Hepatocyte (in vitro differentiated cells): Measurements from ENCODE around the gene PALLD. TPM values are rescaled to one million over a fixed set of nuclear protein-coding genes. Genes with fewer than 3 reads are reported as not detected.

Experiments
- DNase-seq: peaks from one replicate; pipeline ENCODE4 v3.0.0-alpha.2; 2016; ENCODE audit warnings: low spot score
- H2AFZ ChIP-seq: fragments of 200-600 bp; sonication (generic); 2 replicates; pipeline ENCODE4 v1.6.0; 2016; ENCODE audit warnings: antibody characterized with exemption, mild to moderate bottlenecking
- H3K27ac ChIP-seq: fragments of 200-600 bp; sonication (generic); 2 replicates; pipeline ENCODE4 v1.5.1; 2016; ENCODE audit warnings: mild to moderate bottlenecking
- H3K27me3 ChIP-seq: fragments of 200-600 bp; sonication (generic); 2 replicates; pipeline ENCODE4 v1.6.1; 2016
- H3K36me3 ChIP-seq: fragments of 200-600 bp; sonication (generic); replicated peaks from 2 replicates; pipeline ENCODE4 v1.5.1; 2016; ENCODE audit warnings: low read depth; ENCODE audit not compliant: insufficient read depth
- H3K4me1 ChIP-seq: fragments of 200-600 bp; sonication (generic); 2 replicates; pipeline ENCODE4 v1.5.1; 2016; ENCODE audit warnings: mild to moderate bottlenecking, moderate library complexity; ENCODE audit not compliant: insufficient read depth
- H3K4me2 ChIP-seq: fragments of 200-600 bp; sonication (generic); 2 replicates; pipeline ENCODE4 v1.6.0; 2016
- H3K4me3 ChIP-seq: fragments of 200-600 bp; sonication (generic); 2 replicates; pipeline ENCODE4 v1.5.1; 2016; ENCODE audit warnings: mild to moderate bottlenecking
- H3K79me2 ChIP-seq: fragments of 200-600 bp; sonication (generic); 2 replicates; pipeline ENCODE4 v1.6.0; 2017; ENCODE audit warnings: mild to moderate bottlenecking
- H3K9me2 ChIP-seq: fragments of 200-600 bp; sonication (generic); replicated peaks from 2 replicates; pipeline ENCODE4 v1.6.0; 2017; ENCODE audit warnings: mild to moderate bottlenecking; ENCODE audit not compliant: insufficient read depth
- H3K9me3 ChIP-seq: fragments of 200-600 bp; sonication (generic); 2 replicates; pipeline ENCODE4 v1.5.1; 2016; ENCODE audit warnings: low read depth, mild to moderate bottlenecking
- H4K20me1 ChIP-seq: fragments of 200-600 bp; sonication (generic); 2 replicates; pipeline ENCODE4 v1.6.0; 2016; ENCODE audit warnings: mild to moderate bottlenecking; ENCODE audit not compliant: insufficient read depth, poor library complexity, severe bottlenecking
- CTCF ChIP-seq: fragments of 200-600 bp; sonication (generic); IDR thresholded peaks from 2 replicates; pipeline ENCODE4 v1.5.1; 2016; ENCODE audit warnings: antibody characterized with exemption, mild to moderate bottlenecking; ENCODE audit not compliant: poor library complexity
- EZH2 ChIP-seq: fragments of 200-600 bp; sonication (generic); IDR thresholded peaks from 2 replicates; pipeline ENCODE4 v1.6.1; 2016; ENCODE audit warnings: antibody characterized with exemption, mild to moderate bottlenecking, borderline replicate concordance
- EZH2phosphoT487 ChIP-seq: fragments of 200-600 bp; sonication (generic); IDR thresholded peaks from one replicate; pipeline ENCODE4 v1.6.1; 2018; ENCODE audit warnings: antibody characterized with exemption, mild to moderate bottlenecking, low read depth, moderate library complexity; ENCODE audit not compliant: unreplicated experiment, severe bottlenecking
- WGBS: methylation state at CpG from one replicate; pipeline ENCODE4 v1.1.6; 2016; ENCODE audit warnings: low lambda C conversion rate; ENCODE audit errors: missing lambda C conversion rate; 5-methylcytosine and 5-hydroxymethylcytosine counted together
- polyA plus RNA-seq: library from polyadenylated mRNA; unstranded; fragments of >200 nt; fragmentation: Nextera tagmentation; extraction: Ambion mirVana; gene quantifications from 2 replicates; pipeline ENCODE4 v1.2.1, GENCODE V29; 2016
- total RNA-seq: library from RNA; depleted of rRNA; stranded (reverse); fragments of >200 nt; gene quantifications from 2 replicates; pipeline ENCODE4 v1.2.3, GENCODE V29; 2014

PALLD gene
- total and polyA plus RNA-seq, 2 experiments from 2014 or later = 82.7 to 85.2 TPM

DNA sequence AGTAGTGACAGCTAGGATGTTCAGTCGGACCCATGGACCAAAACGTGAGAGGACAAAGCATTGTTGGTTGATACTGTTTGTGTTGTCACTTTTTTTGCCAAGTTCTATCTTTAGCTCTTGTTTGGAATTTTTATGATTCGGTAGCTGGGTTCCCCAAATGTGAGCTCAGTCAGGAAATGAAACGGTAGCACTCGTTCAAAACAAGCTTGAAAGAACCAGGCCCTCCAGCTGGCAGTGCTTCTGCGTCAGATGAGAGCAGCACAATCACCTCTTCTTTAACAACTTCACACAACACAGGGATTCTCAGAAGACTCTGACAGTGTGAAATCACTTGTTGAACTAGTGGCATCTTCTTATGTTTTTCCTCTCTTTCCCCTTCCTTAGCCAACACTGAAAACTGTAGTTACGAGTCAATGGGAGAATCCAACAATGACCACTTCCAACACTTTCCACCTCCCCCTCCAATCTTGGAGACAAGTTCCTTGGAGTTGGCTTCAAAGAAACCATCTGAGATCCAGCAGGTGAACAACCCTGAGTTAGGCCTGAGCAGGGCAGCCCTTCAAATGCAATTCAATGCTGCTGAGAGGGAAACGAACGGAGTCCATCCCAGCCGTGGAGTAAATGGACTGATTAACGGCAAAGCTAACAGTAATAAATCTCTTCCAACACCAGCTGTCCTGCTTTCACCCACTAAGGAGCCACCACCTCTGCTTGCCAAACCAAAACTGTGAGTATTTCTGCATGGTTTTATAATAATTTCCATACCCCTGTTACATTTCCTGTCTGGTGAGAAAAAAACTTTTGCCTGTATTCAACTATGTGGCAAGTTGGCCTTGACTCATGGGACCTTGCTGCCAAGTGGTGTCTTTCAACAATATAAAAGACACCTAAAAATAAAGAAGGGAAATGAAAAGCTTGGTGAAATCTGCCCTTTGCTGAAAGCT lies 214.6 kb downstream of the PALLD start:
- H2AFZ ChIP-seq = no peak overlapping the region
- no peak for DNase-seq

DNA sequence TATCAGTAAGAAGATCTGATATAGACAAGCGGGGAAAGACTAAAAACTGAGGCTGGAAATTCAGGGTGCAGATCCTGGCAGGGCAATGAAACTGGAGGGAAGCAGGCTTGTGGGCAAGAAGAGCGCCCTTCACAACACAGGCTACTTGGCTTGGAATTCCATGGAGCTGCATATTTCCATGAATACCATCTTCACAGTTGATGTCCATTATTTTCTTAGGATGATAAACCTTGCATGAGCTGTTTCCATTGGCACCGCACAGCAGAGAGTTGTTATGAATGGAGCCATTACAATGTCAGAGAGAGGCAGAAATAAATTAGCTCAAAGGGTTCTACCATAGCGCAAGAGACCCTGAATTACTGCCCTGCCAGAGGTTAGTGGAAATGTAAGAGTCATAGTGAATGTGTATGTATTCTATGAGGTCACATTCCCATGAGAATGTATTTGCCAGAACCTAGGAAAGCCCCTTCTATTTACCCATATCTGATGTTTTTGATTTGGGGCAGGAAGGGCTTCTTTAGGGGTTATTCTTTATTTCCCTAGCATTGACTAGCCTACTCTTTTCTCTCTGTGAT lies 215.6 kb downstream of the PALLD start:
- Histone ChIP-seq H3K36me3 (no peaks in the 10 kb centered on the region), H3K4me1 (no peaks in the 10 kb centered on the region), H4K20me1 (no peaks in the 10 kb centered on the region), H3K27ac (no peak overlapping the region), H3K9me2 (no peaks in the 10 kb centered on the region), H3K9me3 (no peaks in the 10 kb centered on the region), H3K4me3 (no peak overlapping the region), H3K79me2 (no peaks in the 10 kb centered on the region), H3K4me2 (no peak overlapping the region), H3K27me3 (no peaks in the 10 kb centered on the region), H2AFZ (no peak overlapping the region)
- 100% methylated on average over 4 of the region's 4 CpGs for WGBS
- TF ChIP-seq EZH2 (no peak), CTCF (no peak), EZH2phosphoT487 (no peak)
- no peak for DNase-seq

More for the DNA sequence above, 214.6 kb downstream of the PALLD start:
- H4K20me1 ChIP-seq = no peaks in the 10 kb centered on the region
- H3K9me2 ChIP-seq = no peaks in the 10 kb centered on the region
- WGBS = 80% methylated on average over 11 of the region's 11 CpGs
- no peaks in the 10 kb centered on the region for H3K4me1 ChIP-seq
- H3K27me3 ChIP-seq = no peaks in the 10 kb centered on the region
- no peak overlapping the region for H3K27ac ChIP-seq
- H3K36me3 ChIP-seq = no peaks in the 10 kb centered on the region
- no peaks in the 10 kb centered on the region for H3K9me3 ChIP-seq
- no peaks in the 10 kb centered on the region for H3K79me2 ChIP-seq
- H3K4me3 ChIP-seq = no peak overlapping the region
- no peak for TF ChIP-seq CTCF
- no peak for TF ChIP-seq EZH2phosphoT487
- TF ChIP-seq EZH2 = no peak
- H3K4me2 ChIP-seq = no peak overlapping the region

GRCh38 chr4:168713253-168713652 lies 216.4 kb downstream of the PALLD start:
- WGBS = 33% methylated on average over 2 of the region's 2 CpGs
- no peak overlapping the region for H3K4me3 ChIP-seq
- DNase-seq = peak; percentile 21
- no peaks in the 10 kb centered on the region for H3K9me3 ChIP-seq
- no peaks in the 10 kb centered on the region for H3K9me2 ChIP-seq
- H3K27ac ChIP-seq = no peak overlapping the region
- TF ChIP-seq CTCF = no peak
- no peak for TF ChIP-seq EZH2phosphoT487
- no peak for TF ChIP-seq EZH2
- H4K20me1 ChIP-seq = no peaks in the 10 kb centered on the region
- no peaks in the 10 kb centered on the region for H3K79me2 ChIP-seq
- H3K4me1 ChIP-seq = no peaks in the 10 kb centered on the region
- no peaks in the 10 kb centered on the region for H3K27me3 ChIP-seq
- H3K36me3 ChIP-seq = no peaks in the 10 kb centered on the region
- no peak overlapping the region for H3K4me2 ChIP-seq
- no peak overlapping the region for H2AFZ ChIP-seq
